ENCODE results near the gene STK32C.

DNA sequence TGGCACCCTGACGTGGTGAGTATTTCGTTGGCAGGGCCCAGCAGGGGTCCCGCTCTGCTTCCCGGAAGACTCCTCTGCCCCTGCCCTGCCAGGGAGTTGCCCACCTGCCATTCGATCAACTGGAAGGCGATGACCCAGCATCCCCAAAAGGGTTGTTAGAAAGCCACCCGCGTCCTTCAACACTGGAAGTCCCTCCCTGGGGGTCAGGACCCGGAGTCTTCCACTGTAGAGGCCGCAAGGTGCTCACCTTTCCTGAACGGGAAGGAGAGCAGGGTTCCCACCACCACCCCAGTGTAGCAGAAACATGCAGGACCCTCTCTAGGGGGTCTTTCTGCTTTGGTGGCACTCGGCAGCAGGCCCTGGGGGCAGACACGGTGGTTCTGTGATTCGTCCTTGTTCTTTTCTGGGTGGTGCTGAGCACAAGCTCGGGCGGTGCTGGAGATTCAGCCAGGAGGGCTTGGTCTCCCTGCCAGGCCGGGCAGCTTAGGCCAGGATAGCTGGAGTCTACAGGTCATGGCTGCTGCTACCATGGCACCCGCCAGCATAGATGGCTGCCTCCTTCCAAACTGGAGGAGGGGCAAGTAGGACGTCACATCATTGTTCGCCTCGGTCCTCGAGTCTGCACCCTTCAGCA lies 140.6 kb downstream of the STK32C start:
- TF ChIP-seq, protein P1, sequence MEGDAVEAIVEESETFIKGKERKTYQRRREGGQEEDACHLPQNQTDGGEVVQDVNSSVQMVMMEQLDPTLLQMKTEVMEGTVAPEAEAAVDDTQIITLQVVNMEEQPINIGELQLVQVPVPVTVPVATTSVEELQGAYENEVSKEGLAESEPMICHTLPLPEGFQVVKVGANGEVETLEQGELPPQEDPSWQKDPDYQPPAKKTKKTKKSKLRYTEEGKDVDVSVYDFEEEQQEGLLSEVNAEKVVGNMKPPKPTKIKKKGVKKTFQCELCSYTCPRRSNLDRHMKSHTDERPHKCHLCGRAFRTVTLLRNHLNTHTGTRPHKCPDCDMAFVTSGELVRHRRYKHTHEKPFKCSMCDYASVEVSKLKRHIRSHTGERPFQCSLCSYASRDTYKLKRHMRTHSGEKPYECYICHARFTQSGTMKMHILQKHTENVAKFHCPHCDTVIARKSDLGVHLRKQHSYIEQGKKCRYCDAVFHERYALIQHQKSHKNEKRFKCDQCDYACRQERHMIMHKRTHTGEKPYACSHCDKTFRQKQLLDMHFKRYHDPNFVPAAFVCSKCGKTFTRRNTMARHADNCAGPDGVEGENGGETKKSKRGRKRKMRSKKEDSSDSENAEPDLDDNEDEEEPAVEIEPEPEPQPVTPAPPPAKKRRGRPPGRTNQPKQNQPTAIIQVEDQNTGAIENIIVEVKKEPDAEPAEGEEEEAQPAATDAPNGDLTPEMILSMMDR (IDR thresholded peaks at IDR 0.05): no peak
- no peak for TF ChIP-seq ZFX (IDR thresholded peaks at IDR 0.05; ENCODE audit: borderline replicate concordance)

Measured in 22Rv1 (cell line).